Body of pancreas (tissue), 4 donors: ENCODE results near the gene BTBD9.

Experiments used
- POLR2A ChIP-seq, 3 donors: fragments of 450-650 bp; IDR thresholded peaks; one replicate each; pipeline ENCODE4 v1.6.1; 2016; ENCODE audit warnings: antibody characterized with exemption in 3 of 3, mild to moderate bottlenecking in 2 of 3
- TF ChIP-seq, protein P1 (sequence below), 7 experiments: fragments of 450-650 bp in 4 of 7; fragments of 200-600 bp in 3 of 7; sonication (generic) in 3 of 7; IDR thresholded peaks; one replicate each; pipeline ENCODE4 v1.5.1; 2016 to 2019; ENCODE audit warnings: antibody characterized with exemption in 7 of 7

DNA sequence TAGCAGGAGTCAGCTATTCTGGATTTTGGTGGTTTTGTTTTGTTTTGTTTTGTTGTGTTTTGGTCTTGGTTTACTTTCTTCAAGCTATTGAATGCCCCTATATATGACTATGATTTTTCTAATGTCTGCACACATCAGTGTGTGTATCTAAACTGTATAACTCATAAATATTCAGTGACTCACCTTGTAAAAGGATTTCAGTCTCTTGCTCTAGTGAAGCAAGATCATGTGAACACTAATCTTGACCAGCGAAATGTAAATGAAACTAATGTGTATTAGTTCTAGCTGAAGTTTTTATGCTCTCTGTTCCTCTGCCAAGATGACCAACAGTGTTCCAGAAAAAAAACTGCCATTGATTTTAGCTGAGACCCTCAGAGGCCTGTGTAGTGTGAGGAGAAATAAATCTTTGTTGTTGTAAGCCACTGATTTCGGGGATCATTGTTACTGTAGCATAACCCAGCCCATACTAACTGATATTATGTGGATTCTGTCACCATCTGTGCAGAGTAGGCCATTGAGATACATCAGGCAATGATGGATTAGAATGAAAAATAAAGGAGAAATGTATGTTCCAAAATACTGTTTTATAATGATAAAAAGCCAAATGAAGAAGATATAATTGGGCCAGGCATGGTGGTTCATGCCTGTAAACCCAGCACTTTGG is 11.5 kb upstream of the BTBD9 start:
- TF ChIP-seq, protein P1, sequence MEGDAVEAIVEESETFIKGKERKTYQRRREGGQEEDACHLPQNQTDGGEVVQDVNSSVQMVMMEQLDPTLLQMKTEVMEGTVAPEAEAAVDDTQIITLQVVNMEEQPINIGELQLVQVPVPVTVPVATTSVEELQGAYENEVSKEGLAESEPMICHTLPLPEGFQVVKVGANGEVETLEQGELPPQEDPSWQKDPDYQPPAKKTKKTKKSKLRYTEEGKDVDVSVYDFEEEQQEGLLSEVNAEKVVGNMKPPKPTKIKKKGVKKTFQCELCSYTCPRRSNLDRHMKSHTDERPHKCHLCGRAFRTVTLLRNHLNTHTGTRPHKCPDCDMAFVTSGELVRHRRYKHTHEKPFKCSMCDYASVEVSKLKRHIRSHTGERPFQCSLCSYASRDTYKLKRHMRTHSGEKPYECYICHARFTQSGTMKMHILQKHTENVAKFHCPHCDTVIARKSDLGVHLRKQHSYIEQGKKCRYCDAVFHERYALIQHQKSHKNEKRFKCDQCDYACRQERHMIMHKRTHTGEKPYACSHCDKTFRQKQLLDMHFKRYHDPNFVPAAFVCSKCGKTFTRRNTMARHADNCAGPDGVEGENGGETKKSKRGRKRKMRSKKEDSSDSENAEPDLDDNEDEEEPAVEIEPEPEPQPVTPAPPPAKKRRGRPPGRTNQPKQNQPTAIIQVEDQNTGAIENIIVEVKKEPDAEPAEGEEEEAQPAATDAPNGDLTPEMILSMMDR (IDR thresholded peaks at IDR 0.05): no peak
- no peak for TF ChIP-seq POLR2A (IDR thresholded peaks at IDR 0.05)
